Heart left ventricle (tissue), 13 donors: ENCODE data around the gene GSDME.

ENCODE experiments used
- POLR2A ChIP-seq, 2 donors: fragments of 450-650 bp; IDR thresholded peaks; one replicate each; pipeline ENCODE4 v1.6.1; 2017; ENCODE audit warnings: antibody characterized with exemption in 2 of 2, mild to moderate bottlenecking in 2 of 2, moderate library complexity in 2 of 2
- TF ChIP-seq, protein P1 (sequence below), 12 donors: fragments of 200-600 bp; sonication (generic) in 4 of 12; IDR thresholded peaks; one replicate each; pipeline versions ENCODE4 v1.5.0 to v1.8.0; 2018 to 2022; ENCODE audit warnings: antibody characterized with exemption in 12 of 12, mild to moderate bottlenecking in 5 of 12
- donor health status: ischemic (EF 13 %, LVEDD 7.1; RV severe dilation, severe dysfunction).
- donor health status: DM: no; HTN: yes; CAD: no.
- donor health status: DM: no; HTN: no; CAD: no.
- donor health status: ischemic (EF 25% LVEDD 6.9; RV normal size, moderate dysfunction).
- donor health status: ischemic (EF 25% LVEDD 5.7; RV mildly dilated, moderate dysfunction).
- donor health status: ischemic (EF 35%, LVEDD 5.7; RV mildly dilated, moderate dysfunction).
- donor health status: nonischemic (EF 11% LVEDD 7.7; RV severe dilation, severe dysfunction).
- donor health status: DM: yes; HTN: yes; CAD: no.
- donor health status: PGD.
- donor health status: ischemic (EF 29% LVEDD 5.4; RV normal size, mild dysfunction).
- donor health status: nonischemic (EF 23%, LVEDD 6.1; RV moderate dilation, normal function).

DNA sequence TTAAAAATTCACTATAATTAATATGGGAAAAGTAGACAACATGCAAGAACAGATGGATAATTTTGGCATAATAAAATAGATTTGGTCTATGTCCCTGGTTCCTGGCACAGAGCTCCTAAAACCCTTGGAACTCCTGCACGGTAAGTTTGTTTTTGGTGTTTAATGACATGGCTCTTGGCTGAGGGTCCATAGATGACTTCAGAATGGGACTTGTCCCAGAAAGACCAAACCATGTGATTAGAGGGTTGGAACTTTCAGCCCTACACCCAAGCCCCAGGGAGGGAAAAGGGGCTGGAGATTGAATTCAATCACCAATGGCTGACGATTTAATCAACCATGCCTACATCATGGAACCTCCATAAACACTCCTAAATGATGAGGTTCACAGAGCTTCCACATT is 12.6 kb upstream of the GSDME start:
- TF ChIP-seq POLR2A (IDR thresholded peaks at IDR 0.05): no peak
- TF ChIP-seq, protein P1, sequence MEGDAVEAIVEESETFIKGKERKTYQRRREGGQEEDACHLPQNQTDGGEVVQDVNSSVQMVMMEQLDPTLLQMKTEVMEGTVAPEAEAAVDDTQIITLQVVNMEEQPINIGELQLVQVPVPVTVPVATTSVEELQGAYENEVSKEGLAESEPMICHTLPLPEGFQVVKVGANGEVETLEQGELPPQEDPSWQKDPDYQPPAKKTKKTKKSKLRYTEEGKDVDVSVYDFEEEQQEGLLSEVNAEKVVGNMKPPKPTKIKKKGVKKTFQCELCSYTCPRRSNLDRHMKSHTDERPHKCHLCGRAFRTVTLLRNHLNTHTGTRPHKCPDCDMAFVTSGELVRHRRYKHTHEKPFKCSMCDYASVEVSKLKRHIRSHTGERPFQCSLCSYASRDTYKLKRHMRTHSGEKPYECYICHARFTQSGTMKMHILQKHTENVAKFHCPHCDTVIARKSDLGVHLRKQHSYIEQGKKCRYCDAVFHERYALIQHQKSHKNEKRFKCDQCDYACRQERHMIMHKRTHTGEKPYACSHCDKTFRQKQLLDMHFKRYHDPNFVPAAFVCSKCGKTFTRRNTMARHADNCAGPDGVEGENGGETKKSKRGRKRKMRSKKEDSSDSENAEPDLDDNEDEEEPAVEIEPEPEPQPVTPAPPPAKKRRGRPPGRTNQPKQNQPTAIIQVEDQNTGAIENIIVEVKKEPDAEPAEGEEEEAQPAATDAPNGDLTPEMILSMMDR (IDR thresholded peaks at IDR 0.05): no peak
